ENCODE measurements around the gene CHRNB2. TPM values are rescaled to one million over a fixed set of nuclear protein-coding genes. Genes with fewer than 3 reads are reported as not detected.

Gene CHRNB2
- polyA plus RNA-seq, 1 donor from 2014 or later = 15.5 TPM

- H3K36me3 ChIP-seq (ENCODE audit: insufficient read depth, low read length) = no peaks in the 10 kb centered on the region
- H3K9ac ChIP-seq (ENCODE audit: low read length) = no peak overlapping the region
- peaks cover 24% of the 10 kb centered on the region for H3K79me2 ChIP-seq (replicated peaks; ENCODE audit: insufficient read depth, low read length)
Measured at GRCh38 chr1:154598871-154599635, 31.5 kb downstream of the CHRNB2 start.

GRCh38 chr1:154599658-154600057 lies 32.1 kb downstream of the CHRNB2 start:
- TF ChIP-seq EZH2 (IDR thresholded peaks at IDR 0.05; ENCODE audit: borderline replicate concordance, insufficient read depth, low read length, poor library complexity, severe bottlenecking) (no peak), RAD21 (conservative IDR thresholded peaks at IDR 0.05) (no peak), MXI1 (conservative IDR thresholded peaks at IDR 0.05; ENCODE audit: poor library complexity, severe bottlenecking) (no peak), SMC3 (conservative IDR thresholded peaks at IDR 0.05; ENCODE audit: poor library complexity) (no peak), TAF1 (IDR thresholded peaks at IDR 0.05; ENCODE audit: low read depth) (no peak), POLR2AphosphoS5 (IDR thresholded peaks at IDR 0.05) (no peak), REST (IDR thresholded peaks at IDR 0.05; ENCODE audit: borderline replicate concordance) (no peak), EP300 (conservative IDR thresholded peaks at IDR 0.05; ENCODE audit: poor library complexity, severe bottlenecking) (no peak)
- TF ChIP-seq, protein P1, sequence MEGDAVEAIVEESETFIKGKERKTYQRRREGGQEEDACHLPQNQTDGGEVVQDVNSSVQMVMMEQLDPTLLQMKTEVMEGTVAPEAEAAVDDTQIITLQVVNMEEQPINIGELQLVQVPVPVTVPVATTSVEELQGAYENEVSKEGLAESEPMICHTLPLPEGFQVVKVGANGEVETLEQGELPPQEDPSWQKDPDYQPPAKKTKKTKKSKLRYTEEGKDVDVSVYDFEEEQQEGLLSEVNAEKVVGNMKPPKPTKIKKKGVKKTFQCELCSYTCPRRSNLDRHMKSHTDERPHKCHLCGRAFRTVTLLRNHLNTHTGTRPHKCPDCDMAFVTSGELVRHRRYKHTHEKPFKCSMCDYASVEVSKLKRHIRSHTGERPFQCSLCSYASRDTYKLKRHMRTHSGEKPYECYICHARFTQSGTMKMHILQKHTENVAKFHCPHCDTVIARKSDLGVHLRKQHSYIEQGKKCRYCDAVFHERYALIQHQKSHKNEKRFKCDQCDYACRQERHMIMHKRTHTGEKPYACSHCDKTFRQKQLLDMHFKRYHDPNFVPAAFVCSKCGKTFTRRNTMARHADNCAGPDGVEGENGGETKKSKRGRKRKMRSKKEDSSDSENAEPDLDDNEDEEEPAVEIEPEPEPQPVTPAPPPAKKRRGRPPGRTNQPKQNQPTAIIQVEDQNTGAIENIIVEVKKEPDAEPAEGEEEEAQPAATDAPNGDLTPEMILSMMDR (IDR thresholded peaks at IDR 0.05; ENCODE audit: poor library complexity, severe bottlenecking) = no peak
- no peak overlapping the region for H3K4me2 ChIP-seq (ENCODE audit: low read length)
- no peaks in the 10 kb centered on the region for H4K20me1 ChIP-seq (ENCODE audit: insufficient read depth)
- no peak overlapping the region for H3K4me3 ChIP-seq (ENCODE audit: low read length)
- peak overlapping the region; percentile 44 for H3K27ac ChIP-seq (ENCODE audit: low read length)
- peaks cover 30% of the 10 kb centered on the region for H3K79me2 ChIP-seq (replicated peaks; ENCODE audit: insufficient read depth, low read length)
- H3K9me3 ChIP-seq (ENCODE audit: low read length) = no peaks in the 10 kb centered on the region
- no peak overlapping the region for H2AFZ ChIP-seq (ENCODE audit: low read depth, low read length)
- no peak overlapping the region for H3K9ac ChIP-seq (ENCODE audit: low read length)
- H3K36me3 ChIP-seq (ENCODE audit: insufficient read depth, low read length) = no peaks in the 10 kb centered on the region
- H3K9me2 ChIP-seq (ENCODE audit: insufficient read depth, low read length) = no peaks in the 10 kb centered on the region
- no peaks in the 10 kb centered on the region for H3K27me3 ChIP-seq (ENCODE audit: insufficient read depth, low read depth, low read length)
- H3F3A ChIP-seq (ENCODE audit: insufficient read depth, low read length, poor library complexity, severe bottlenecking) = no peaks in the 10 kb centered on the region

More at GRCh38 chr1:154598871-154599635, 31.5 kb downstream of the CHRNB2 start:
- TF ChIP-seq EP300 (conservative IDR thresholded peaks at IDR 0.05; ENCODE audit: poor library complexity, severe bottlenecking) (no peak), RAD21 (conservative IDR thresholded peaks at IDR 0.05) (no peak), EZH2 (IDR thresholded peaks at IDR 0.05; ENCODE audit: borderline replicate concordance, insufficient read depth, low read length, poor library complexity, severe bottlenecking) (no peak), REST (IDR thresholded peaks at IDR 0.05; ENCODE audit: borderline replicate concordance) (no peak)
- Histone ChIP-seq H3K4me3 (ENCODE audit: low read length) (no peak overlapping the region), H3K4me2 (ENCODE audit: low read length) (no peak overlapping the region), H3K27ac (ENCODE audit: low read length) (peak overlapping the region; percentile 16), H4K20me1 (ENCODE audit: insufficient read depth) (no peaks in the 10 kb centered on the region), H3F3A (ENCODE audit: insufficient read depth, low read length, poor library complexity, severe bottlenecking) (no peaks in the 10 kb centered on the region), H3K9me3 (ENCODE audit: low read length) (no peaks in the 10 kb centered on the region), H3K27me3 (ENCODE audit: insufficient read depth, low read depth, low read length) (no peaks in the 10 kb centered on the region), H3K9me2 (ENCODE audit: insufficient read depth, low read length) (no peaks in the 10 kb centered on the region), H2AFZ (ENCODE audit: low read depth, low read length) (no peak overlapping the region)

Measured in neural cell (in vitro differentiated cells).